Measurements from ENCODE around the gene NEK4. TPM values are rescaled to one million over a fixed set of nuclear protein-coding genes. Genes with fewer than 3 reads are reported as not detected.

Gene NEK4
- total and polyA plus RNA-seq, 2 donors (not counting 1 experiment from before 2014, with no cell fraction given), result 9.0 to 33.8 TPM

GRCh38 chr3:52690560-52690959, 80.2 kb downstream of the NEK4 start:
- H3K9ac ChIP-seq (ENCODE audit: low read length), result no peak overlapping the region
- H3K27me3 Mint-ChIP-seq, result no peaks in the 10 kb centered on the region
- no peaks in the 10 kb centered on the region for H3K27me3 ChIP-seq (replicated peaks in 1 of 4; ENCODE audit: control extremely low read depth in 1 of 4, control insufficient read depth in 3 of 4, insufficient read depth in 4 of 4, low read length in 3 of 4)
- H4K20me1 ChIP-seq (ENCODE audit: control insufficient read depth, insufficient read depth, low read length, poor library complexity, severe bottlenecking), result peaks cover 25% of the 10 kb centered on the region
- no peaks in the 10 kb centered on the region for H3K9me3 Mint-ChIP-seq (ENCODE audit: insufficient read depth)
- H3K36me3 ChIP-seq (replicated peaks in 1 of 2; ENCODE audit: control extremely low read depth in 1 of 2, control insufficient read depth in 1 of 2, extremely low read depth in 1 of 2, insufficient read depth in 2 of 2, low read length in 1 of 2), result peaks cover 6 to 79% of the 10 kb centered on the region in 2 experiments
- DNase-seq, result no peak
- ATAC-seq (ENCODE audit: low read depth), result no peak
- TF ChIP-seq CTCF (IDR thresholded peaks at IDR 0.05), result no peak
- TF ChIP-seq EZH2 (IDR thresholded peaks at IDR 0.05; ENCODE audit: borderline replicate concordance, insufficient read depth, low read depth, low read length, poor library complexity, severe bottlenecking), result no peak
- ChIA-PET POLR2A (no interaction called here), CTCF (no interaction called here)
- no peak overlapping the region for H3K27ac Mint-ChIP-seq
- H3K79me2 ChIP-seq (ENCODE audit: control insufficient read depth, insufficient read depth, low read length), result peaks cover 22% of the 10 kb centered on the region
- H2AFZ ChIP-seq (ENCODE audit: insufficient read depth, low read depth, low read length, poor library complexity, severe bottlenecking), result no peak overlapping the region
- no peaks in the 10 kb centered on the region for H3K9me3 ChIP-seq (ENCODE audit: control extremely low read depth in 1 of 3, control insufficient read depth in 2 of 3, insufficient read depth in 1 of 3, low read length in 2 of 3)
- peaks cover 10 to 11% of the 10 kb centered on the region in 2 donors for H3K4me1 ChIP-seq (ENCODE audit: control insufficient read depth in 2 of 2, insufficient read depth in 2 of 2, low read length in 2 of 2)
- no peak overlapping the region for H3K4me2 ChIP-seq (replicated peaks; ENCODE audit: low read depth, low read length, poor library complexity, severe bottlenecking)
- H3K4me1 Mint-ChIP-seq, result peaks cover 15% of the 10 kb centered on the region
- 91% methylated on average over 2 of the region's 2 CpGs for WGBS (ENCODE audit: insufficient coverage)
- no peak overlapping the region for H3K4me3 Mint-ChIP-seq
- H3K27ac ChIP-seq (ENCODE audit: low read length in 2 of 2), result peak overlapping the region in 1 of 2 donors; percentile 20
- intact Hi-C loops (cut with micrococcal nuclease), result no loop called here
- H3K4me3 ChIP-seq (ENCODE audit: control extremely low read depth in 1 of 5, extremely low read depth in 1 of 5, insufficient read depth in 1 of 5, low read depth in 2 of 5, low read length in 4 of 5), result no peak overlapping the region

- ChIA-PET CTCF (no interaction called here), POLR2A (no interaction called here)
- H3K9me3 ChIP-seq (ENCODE audit: control extremely low read depth in 1 of 3, control insufficient read depth in 2 of 3, insufficient read depth in 1 of 3, low read length in 2 of 3), result no peaks in the 10 kb centered on the region
- H3K27ac Mint-ChIP-seq, result no peak overlapping the region
- 100% methylated on average over 1 of the region's 3 CpGs for WGBS (ENCODE audit: insufficient coverage)
- no peak for TF ChIP-seq EZH2 (IDR thresholded peaks at IDR 0.05; ENCODE audit: borderline replicate concordance, insufficient read depth, low read depth, low read length, poor library complexity, severe bottlenecking)
- TF ChIP-seq CTCF (IDR thresholded peaks at IDR 0.05), result no peak
- peaks cover 25% of the 10 kb centered on the region for H4K20me1 ChIP-seq (ENCODE audit: control insufficient read depth, insufficient read depth, low read length, poor library complexity, severe bottlenecking)
- intact Hi-C loops (cut with micrococcal nuclease), result loop anchor here (5.0 kb wide), 3 partner anchors 232 to 658 kb away; partner anchors contain the start of genes DCP1A, NISCH and RFT1
- peaks cover 18 to 20% of the 10 kb centered on the region in 2 donors for H3K4me1 ChIP-seq (ENCODE audit: control insufficient read depth in 2 of 2, insufficient read depth in 2 of 2, low read length in 2 of 2)
- no peaks in the 10 kb centered on the region for H3K9me3 Mint-ChIP-seq (ENCODE audit: insufficient read depth)
- no peak for ATAC-seq (ENCODE audit: low read depth)
- no peak overlapping the region for H3K4me3 ChIP-seq (ENCODE audit: control extremely low read depth in 1 of 5, extremely low read depth in 1 of 5, insufficient read depth in 1 of 5, low read depth in 2 of 5, low read length in 4 of 5)
- no peak overlapping the region for H3K4me2 ChIP-seq (replicated peaks; ENCODE audit: low read depth, low read length, poor library complexity, severe bottlenecking)
- H2AFZ ChIP-seq (ENCODE audit: insufficient read depth, low read depth, low read length, poor library complexity, severe bottlenecking), result no peak overlapping the region
- H3K4me3 Mint-ChIP-seq, result no peak overlapping the region
- peak overlapping the region in 1 of 2 donors; percentile 32 for H3K27ac ChIP-seq (ENCODE audit: low read length in 2 of 2)
- peaks cover 33% of the 10 kb centered on the region for H3K79me2 ChIP-seq (ENCODE audit: control insufficient read depth, insufficient read depth, low read length)
- H3K27me3 Mint-ChIP-seq, result no peaks in the 10 kb centered on the region
- H3K9ac ChIP-seq (ENCODE audit: low read length), result no peak overlapping the region
- H3K36me3 ChIP-seq (replicated peaks in 1 of 2; ENCODE audit: control extremely low read depth in 1 of 2, control insufficient read depth in 1 of 2, extremely low read depth in 1 of 2, insufficient read depth in 2 of 2, low read length in 1 of 2), result peaks cover 4 to 67% of the 10 kb centered on the region in 2 experiments
- peaks cover 24% of the 10 kb centered on the region for H3K4me1 Mint-ChIP-seq
- no peaks in the 10 kb centered on the region for H3K27me3 ChIP-seq (replicated peaks in 1 of 4; ENCODE audit: control extremely low read depth in 1 of 4, control insufficient read depth in 3 of 4, insufficient read depth in 4 of 4, low read length in 3 of 4)
- no peak for DNase-seq
Measured at GRCh38 chr3:52689151-52689550, 81.6 kb downstream of the NEK4 start.

All from B cell (primary cell).